AG20443 (cell line): ENCODE data around the gene NBAS.

ENCODE experiments used
- DNase-seq: peaks from one replicate; pipeline ENCODE4 v3.0.0; 2012; ENCODE audit warnings: low spot score, mixed read lengths

NBAS gene

DNA sequence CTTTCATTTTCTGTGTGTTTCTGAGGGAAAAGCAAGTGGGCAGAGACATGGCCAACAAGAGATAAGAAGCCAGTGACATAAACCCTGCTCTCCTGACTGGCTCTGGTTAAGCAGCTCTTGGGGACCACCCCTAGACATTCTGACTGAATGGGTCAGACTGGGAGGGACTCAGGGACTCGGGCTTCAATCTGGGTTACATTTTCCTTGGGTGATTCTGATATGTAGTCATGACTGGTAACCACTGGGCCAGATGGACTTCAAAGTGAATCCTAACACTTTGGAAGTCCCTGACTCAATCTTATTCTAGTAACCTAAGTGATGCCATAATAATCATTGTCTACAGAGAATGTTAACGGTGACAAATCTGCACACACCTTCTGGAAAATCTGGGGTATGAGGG lies 397.8 kb downstream of the NBAS start:
- peak; percentile 52 for DNase-seq

DNA sequence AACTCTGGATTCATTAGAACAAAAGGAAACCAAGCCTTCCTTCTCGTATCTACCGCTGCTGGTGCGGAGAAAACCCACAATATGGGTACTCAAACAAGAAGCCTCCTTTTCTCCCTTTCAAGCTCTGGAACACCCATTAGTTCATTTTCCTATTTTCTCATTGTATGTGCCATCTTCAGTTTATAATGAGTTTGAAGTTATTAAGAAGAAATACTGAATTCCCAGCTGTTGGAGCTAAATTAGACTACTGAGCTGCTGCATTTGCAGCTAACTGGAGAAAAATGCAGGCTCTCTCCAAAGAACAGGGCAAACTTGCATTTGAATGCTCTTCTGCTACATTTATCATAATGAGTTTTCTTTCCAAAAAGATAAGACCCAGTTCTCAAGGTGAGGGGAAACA lies 398.5 kb downstream of the NBAS start:
- DNase-seq: no peak

DNA sequence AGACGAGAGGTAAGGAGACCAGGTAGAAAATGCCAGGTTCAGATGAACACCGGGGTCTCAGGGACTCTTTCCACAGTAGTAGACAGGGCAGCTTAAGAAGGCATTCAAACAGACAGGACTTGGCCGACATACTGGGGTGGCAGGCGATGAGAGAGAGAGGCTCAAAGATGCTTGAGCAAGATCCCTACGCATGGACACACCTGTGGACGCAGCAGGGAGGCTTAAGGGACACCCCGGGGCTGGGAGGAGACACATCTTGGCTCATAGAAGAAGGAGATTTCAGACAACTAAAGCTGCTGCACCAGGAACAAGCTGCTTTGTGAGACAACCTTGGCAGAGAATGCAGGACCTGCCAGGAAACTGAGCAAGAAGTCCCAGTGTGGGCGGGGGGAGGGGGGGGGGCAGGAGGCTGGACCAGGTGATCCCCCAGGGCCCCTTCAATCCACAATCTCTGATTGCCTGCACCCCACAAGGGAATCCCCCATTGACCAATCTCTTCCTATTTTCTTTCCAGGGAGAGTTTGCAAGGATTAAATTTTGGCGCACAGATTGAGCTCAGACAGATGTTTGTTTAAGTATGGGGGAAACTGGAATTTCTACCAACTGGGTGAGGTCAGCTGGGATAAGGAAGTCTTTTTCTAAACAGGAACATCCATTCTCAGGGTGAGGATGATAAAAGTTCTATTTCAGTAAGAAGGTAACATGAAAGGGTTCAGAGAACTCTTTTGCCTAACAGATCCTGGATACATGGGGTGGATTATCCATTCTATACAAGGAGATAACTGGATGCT lies 400.7 kb downstream of the NBAS start:
- no peak for DNase-seq

GRCh38 chr2:15159751-15160177 lies 401.4 kb downstream of the NBAS start:
- peak; percentile 43 for DNase-seq

DNA sequence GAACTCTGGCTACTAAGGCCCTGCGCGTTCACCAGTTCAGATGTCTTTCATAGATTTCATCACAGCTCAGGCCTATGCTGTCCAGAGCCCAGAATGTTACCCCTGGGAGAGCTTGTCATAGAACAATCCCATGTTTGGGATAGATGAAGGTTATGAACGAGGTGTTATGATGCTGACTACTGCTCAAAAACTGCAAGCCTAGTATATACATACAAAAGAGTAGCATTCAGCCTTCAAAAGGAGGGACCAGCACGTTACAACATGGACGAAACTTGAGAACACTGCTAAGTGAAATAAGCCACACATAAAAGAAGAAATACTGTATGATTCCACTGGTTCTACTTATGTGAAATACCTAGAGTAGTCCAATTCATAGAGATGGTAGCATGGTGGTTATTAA lies 401.9 kb downstream of the NBAS start:
- DNase-seq: no peak

- no peak for DNase-seq
These were observed 402.6 kb downstream of the NBAS start for GRCh38 chr2:15158532-15158931.

- DNase-seq: no peak
These were observed 403.0 kb downstream of the NBAS start for GRCh38 chr2:15158100-15158499.

DNA sequence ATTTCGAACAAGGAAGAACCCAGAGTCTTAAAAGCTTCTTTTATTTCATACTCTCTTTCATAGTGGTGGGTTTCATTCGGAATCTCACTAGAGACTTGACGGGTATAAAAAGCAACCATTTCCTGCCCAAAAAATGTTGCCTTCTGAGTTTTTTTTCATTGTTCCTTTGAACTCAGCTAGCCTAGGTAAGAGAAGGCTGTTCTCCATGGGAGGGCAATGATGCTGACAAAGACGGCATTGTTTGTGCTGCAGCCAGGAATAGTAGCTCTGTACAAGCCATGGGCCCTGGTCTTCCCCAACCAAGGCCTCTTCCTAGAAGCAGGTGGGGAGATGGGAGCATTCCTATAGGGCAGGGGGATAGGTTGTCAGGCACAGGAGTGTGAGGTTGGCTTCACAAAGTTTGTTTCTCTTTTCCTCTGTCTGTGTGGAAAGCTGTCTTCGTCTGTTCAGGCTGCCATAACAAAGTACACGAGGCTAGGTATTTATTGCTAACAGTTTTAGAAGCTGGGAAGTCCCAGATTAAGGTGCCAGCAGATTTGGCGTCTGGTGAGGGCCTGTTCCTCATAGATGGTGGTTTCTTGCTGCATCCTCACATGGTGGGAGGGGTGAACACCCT lies 405.1 kb downstream of the NBAS start:
- DNase-seq: no peak

- DNase-seq: no peak
These were observed 406.8 kb downstream of the NBAS start for GRCh38 chr2:15154297-15154696.

DNA sequence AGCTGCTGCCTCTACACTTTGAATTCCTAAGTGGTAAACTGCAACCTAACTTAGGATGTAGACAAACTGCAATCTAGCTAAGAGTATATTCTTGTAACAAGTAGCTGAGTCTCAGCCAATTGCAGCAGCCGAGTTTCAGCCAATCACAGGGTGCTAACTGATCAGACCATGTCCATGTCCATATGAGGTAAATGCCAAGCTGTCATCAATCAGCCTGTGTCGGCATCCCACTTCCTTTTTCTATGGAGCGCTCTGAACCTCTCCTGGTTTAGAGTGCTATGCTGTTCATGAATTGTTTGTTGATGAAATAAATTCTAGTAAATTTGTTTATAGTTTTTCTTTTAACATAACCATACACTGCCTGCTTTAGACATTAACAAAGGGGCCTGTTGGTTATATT lies 408.8 kb downstream of the NBAS start:
- DNase-seq: no peak

DNA sequence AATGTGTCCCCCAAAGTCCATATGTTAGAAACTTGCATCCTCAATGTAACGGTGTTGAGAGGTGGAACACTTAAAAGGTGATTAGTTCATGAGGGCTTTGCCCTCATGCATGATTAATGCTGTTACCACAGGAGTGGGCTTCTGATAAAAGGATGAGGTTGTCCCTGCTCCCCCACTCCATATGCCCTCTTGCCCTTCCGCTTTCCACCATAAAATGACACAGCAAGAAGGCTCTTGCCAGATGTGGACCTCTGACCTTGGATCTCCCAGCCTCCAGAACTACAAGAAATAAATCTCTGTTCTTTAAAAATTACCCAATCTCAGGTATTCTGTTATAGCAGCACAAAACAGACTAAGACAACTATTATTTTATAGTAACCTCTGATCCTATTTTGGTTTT lies 412.1 kb downstream of the NBAS start:
- DNase-seq: no peak

DNA sequence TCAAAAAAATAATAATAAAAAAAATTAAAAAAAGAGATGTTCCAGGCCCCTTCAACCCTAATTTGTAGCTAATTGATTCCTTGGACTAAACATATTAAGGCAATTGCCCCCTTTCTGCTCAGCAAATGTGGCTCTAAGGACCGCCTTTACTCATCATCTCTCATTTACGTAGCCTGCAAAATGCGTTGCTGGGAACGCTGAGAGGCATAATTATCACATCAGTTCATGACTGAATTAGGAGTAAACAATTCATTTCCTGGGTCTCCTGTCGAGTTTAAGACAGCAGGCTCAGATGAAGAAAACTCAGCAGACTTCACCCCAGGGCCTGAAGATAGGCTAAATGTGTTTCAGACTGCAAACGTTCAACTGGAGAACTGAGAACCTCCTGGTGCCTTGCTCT lies 413.5 kb downstream of the NBAS start:
- DNase-seq: no peak

- no peak for DNase-seq
These were observed 414.2 kb downstream of the NBAS start for GRCh38 chr2:15146960-15147359.

DNA sequence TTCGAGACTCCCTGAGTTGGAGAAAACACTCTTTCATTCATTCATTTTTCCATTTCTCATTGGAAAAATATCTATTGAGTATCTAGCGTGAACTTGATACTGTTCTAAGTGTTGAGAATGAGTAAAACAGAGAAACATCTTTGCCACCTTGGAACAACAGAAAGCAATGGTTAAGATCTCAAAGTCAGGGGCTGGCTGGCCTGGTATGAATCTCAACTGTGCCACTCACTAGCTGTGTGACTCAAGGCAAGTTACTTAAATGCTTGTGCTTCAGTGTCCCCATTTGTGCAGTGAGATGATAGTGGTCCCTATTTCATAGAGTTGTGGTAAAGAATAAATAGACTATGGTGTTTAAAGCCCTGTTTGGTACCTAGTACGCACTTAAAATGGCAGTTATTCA lies 415.2 kb downstream of the NBAS start:
- DNase-seq: no peak

DNA sequence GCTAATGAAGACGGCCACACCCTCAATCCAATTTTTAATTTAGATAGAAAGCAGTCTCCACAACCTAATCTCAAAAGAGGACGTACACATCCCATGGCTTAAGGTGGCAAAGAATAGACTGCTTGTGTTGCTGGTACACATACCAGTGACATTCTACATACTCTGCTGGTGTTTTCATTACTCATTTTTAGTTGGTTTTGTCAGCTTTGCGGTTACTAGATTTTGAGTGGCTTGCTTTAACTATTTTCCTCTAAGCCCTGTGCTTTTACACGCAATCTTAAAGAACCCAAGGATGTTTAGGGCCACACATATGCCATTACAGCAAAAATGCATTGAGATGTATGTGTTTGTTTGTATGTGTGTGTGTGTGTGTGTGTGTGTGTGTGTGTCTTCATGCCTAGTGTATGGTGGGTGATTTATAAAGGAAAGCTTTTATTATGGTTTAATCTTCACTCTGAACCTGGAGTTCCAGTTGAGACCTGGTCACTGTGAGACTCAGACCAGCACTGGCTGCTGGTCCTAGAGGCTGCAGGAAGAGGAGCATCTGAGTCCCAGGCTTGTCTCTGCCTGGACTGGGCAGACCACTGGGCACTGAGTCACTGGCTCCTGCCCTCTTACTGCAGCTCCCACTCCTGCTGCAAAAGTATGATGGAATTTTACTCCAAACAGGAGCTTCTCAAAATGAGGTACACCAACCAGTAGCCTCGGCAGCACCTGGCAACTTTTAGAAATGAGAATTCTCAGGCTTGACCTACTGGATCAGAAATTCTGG lies 415.9 kb downstream of the NBAS start:
- no peak for DNase-seq

DNA sequence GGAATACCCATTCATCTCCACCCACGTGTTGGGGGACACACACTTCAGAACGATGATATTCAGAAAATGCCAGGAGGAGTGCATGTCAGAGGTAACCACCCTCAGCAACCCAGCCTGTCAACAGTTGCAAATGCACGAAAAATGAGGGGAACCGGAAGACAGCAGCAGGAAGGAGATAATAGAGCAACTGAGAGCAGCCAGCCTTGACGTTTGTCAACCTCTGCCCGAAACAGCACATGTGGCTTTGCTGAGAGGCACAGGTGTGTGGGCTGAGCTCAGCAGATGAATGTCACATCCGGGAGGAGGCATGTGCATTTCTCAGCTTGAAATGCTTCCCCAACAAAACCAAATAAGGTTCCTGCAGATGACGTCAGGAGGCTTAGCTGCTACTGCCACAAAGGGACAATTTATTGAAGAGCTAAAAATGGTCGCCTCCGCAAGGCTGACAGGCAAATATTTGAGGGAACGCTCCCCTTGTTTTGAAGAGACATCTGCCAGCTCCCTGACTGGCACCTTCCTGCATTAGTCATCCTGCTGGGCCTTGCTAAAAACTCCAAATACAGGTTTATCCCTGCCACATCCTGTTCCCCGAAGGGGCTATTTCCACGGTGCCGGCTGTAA lies 419.0 kb downstream of the NBAS start:
- no peak for DNase-seq

DNA sequence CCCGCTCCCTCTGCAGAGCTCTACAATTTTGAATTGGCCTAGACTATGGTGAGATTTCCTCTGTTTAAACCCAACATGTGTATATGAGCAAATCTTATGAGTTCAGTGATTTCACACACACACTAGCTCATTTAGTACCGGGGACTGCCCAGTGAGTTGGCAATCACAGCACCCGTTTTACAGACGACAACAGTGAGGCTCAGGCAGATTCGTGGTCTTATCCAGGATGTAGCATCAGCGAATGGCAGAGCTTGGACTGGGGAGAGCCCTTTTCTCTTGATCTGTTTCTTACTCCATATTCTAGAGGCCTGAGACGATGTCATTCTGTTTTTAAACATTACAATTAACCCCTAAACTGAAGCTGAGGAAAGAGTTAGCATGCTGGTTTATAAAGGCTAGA lies 419.9 kb downstream of the NBAS start:
- no peak for DNase-seq

DNA sequence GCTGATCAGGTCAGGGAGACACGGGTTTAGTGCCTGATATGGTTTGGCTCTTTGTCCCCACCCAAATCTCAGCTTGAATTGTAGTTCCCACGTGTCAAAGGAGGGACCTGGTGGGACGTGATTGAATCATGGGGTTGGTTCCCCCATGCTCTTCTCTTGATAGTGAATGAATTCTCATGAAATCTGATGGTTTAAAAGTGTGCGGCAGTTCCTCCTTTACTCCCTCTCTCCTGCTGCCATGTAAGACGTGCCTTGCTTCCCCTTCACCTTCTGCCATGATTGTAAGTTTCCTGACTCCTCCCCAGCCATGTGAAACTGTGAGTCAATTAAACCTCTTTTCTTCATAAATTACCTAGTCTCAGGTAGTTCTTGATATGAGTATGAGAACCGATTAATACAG lies 424.5 kb downstream of the NBAS start:
- no peak for DNase-seq

- no peak for DNase-seq
These were observed 426.2 kb downstream of the NBAS start for GRCh38 chr2:15134957-15135356.

GRCh38 chr2:15133461-15133860 lies 427.7 kb downstream of the NBAS start:
- no peak for DNase-seq

GRCh38 chr2:15128846-15129245 lies 432.3 kb downstream of the NBAS start:
- DNase-seq: no peak

- no peak for DNase-seq
These were observed 433.3 kb downstream of the NBAS start for GRCh38 chr2:15127876-15128275.

DNA sequence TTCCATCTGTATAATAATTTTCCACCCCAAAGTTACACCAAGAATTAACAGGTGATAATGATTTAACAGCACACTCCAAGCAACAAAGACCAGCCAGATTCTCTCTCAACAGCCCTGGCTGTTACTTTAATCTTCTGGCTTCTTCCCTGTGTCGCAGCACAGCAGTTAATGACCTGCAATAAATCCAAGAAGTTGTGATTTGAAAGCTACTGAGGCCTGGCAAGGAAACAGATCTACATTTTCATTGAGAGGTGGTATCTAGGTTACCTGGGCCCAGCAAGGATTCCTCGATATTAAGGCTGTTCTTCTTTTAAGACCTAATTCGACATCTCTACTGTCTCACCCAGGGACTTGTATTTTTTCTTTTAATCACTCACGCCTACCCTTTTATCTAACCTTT lies 433.8 kb downstream of the NBAS start:
- DNase-seq: no peak
